ENCODE results near the gene SLC22A13. TPM values are rescaled to one million over a fixed set of nuclear protein-coding genes. Genes with fewer than 3 reads are reported as not detected.
"Not testable (repeated sequence)": the region's sequence is repeated elsewhere in the genome, so short reads cannot be mapped to it uniquely, and the experiment has no call there.

Gene SLC22A13
- total and polyA plus RNA-seq, 3 donors from 2014 or later: 1.1 to 2.6 (median 1.5) TPM

- H3K4me3 ChIP-seq: no peak within 1 kb of the TSS
- 89 to 91% methylated on average over 6 to 14 of the region's 14 CpGs for WGBS, 2 donors
- no peak for TF ChIP-seq POLR2A (IDR thresholded peaks at IDR 0.05)
- no peak for TF ChIP-seq CTCF (IDR thresholded peaks at IDR 0.05)
- DNase-seq: no peak
- no peak within 1 kb of the TSS for H3K27ac ChIP-seq
- no peaks in the 10 kb centered on the region for H3K36me3 ChIP-seq (ENCODE audit: low read depth, missing control alignments)
- no peaks in the 10 kb centered on the region for H3K4me1 ChIP-seq
- H3K9me3 ChIP-seq: no peaks in the 10 kb centered on the region
- no peaks in the 10 kb centered on the region for H3K27me3 ChIP-seq
- intact Hi-C loops (cut with DNase I; ENCODE audit: low total_unique reads): no loop called here
These were observed 16.5 kb downstream of the SLC22A13 start, which contains the start of gene SLC22A14 for GRCh38 chr3:38281895-38282686. Gene SLC22A14 (plus strand): TSS chr3:38282294. CDS start chr3:38306027, 23,733 bp downstream.

GRCh38 chr3:38283810-38284755, 18.5 kb downstream of the SLC22A13 start:
- Histone ChIP-seq H3K4me1 (no peaks in the 10 kb centered on the region), H3K4me3 (no peak overlapping the region), H3K36me3 (ENCODE audit: low read depth, missing control alignments) (no peaks in the 10 kb centered on the region), H3K9me3 (no peaks in the 10 kb centered on the region), H3K27ac (no peak overlapping the region), H3K27me3 (no peaks in the 10 kb centered on the region)
- TF ChIP-seq CTCF (IDR thresholded peaks at IDR 0.05) (no peak), POLR2A (IDR thresholded peaks at IDR 0.05) (no peak)
- intact Hi-C loops (cut with DNase I; ENCODE audit: low total_unique reads): no loop called here
- 84 to 85% methylated on average over 13 to 16 of the region's 16 CpGs for WGBS, 2 donors
- DNase-seq: no peak

GRCh38 chr3:38284756-38285150, 19.1 kb downstream of the SLC22A13 start:
- Histone ChIP-seq H3K27ac (no peak overlapping the region), H3K9me3 (no peaks in the 10 kb centered on the region), H3K4me3 (no peak overlapping the region), H3K36me3 (ENCODE audit: low read depth, missing control alignments) (no peaks in the 10 kb centered on the region), H3K4me1 (no peaks in the 10 kb centered on the region), H3K27me3 (no peaks in the 10 kb centered on the region)
- TF ChIP-seq CTCF (IDR thresholded peaks at IDR 0.05) (no peak), POLR2A (IDR thresholded peaks at IDR 0.05) (no peak)
- intact Hi-C loops (cut with DNase I; ENCODE audit: low total_unique reads): no loop called here
- WGBS, 2 donors: 88 to 94% methylated on average over 6 of the region's 6 CpGs
- no peak for DNase-seq

GRCh38 chr3:38289286-38290217, 23.9 kb downstream of the SLC22A13 start:
- H3K36me3 ChIP-seq (ENCODE audit: low read depth, missing control alignments); DNase-seq; H3K9me3 ChIP-seq; H3K4me3 ChIP-seq; H3K27ac ChIP-seq; H3K27me3 ChIP-seq; intact Hi-C loops (cut with DNase I; ENCODE audit: low total_unique reads); H3K4me1 ChIP-seq: not testable (repeated sequence)
- 85 to 94% methylated on average over 16 of the region's 16 CpGs for WGBS, 2 donors

- H3K36me3 ChIP-seq (ENCODE audit: low read depth, missing control alignments); H3K4me3 ChIP-seq; H3K27me3 ChIP-seq; intact Hi-C loops (cut with DNase I; ENCODE audit: low total_unique reads); DNase-seq; H3K9me3 ChIP-seq; H3K4me1 ChIP-seq; H3K27ac ChIP-seq: not testable (repeated sequence)
- 85 to 89% methylated on average over 4 of the region's 4 CpGs for WGBS, 2 donors
These were observed 31.4 kb downstream of the SLC22A13 start for GRCh38 chr3:38297053-38297452.

Data from testis (tissue), 3 donors.